Retina (tissue), 1 donor: ENCODE data around the gene C10orf71.

Source experiments
- DNase-seq: peaks from one replicate; pipeline ENCODE4 v3.0.0-alpha.2; 2016

Gene C10orf71

GRCh38 chr10:49318755-49319154 is 19.8 kb downstream of the C10orf71 start:
- no peak for DNase-seq

DNA sequence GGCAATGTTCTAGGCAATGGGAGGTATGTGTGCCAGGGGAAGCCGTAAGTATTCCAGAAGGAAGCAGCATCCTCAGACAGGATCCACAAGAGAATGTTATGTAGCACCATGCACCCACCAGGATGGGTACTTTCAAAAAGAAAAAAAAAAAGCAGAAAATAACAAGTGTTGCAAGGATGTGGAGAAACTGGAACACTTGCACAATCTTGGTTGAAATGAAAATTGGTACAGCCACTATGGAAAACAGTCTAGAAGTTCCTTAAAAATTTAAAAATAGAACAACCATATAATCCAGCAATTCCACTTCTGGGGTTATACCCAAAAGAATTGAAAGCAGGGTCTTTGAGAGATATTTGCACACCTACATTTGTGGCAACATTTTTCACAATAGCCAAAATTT is 20.2 kb downstream of the C10orf71 start:
- DNase-seq: no peak

GRCh38 chr10:49320191-49320590 is 21.2 kb downstream of the C10orf71 start:
- DNase-seq: no peak

DNA sequence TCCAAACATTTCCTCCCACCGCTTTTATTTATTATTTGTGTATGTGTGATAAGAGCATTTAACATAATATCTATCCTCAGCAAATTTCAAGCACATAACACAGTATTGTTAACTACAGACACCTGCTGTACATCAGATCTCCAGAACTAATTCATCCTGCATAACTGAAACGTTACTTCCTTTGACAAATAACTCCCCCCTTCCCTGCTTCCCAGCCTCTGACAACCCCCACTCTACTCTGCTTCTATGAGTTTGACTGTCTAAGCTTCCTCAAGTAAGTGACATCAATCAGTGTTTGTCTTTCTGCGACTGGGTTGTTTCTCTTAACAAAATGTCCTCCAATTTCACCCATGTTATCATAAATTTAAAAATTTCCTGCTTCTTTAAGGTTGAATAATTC is 22.1 kb downstream of the C10orf71 start:
- DNase-seq: no peak

DNA sequence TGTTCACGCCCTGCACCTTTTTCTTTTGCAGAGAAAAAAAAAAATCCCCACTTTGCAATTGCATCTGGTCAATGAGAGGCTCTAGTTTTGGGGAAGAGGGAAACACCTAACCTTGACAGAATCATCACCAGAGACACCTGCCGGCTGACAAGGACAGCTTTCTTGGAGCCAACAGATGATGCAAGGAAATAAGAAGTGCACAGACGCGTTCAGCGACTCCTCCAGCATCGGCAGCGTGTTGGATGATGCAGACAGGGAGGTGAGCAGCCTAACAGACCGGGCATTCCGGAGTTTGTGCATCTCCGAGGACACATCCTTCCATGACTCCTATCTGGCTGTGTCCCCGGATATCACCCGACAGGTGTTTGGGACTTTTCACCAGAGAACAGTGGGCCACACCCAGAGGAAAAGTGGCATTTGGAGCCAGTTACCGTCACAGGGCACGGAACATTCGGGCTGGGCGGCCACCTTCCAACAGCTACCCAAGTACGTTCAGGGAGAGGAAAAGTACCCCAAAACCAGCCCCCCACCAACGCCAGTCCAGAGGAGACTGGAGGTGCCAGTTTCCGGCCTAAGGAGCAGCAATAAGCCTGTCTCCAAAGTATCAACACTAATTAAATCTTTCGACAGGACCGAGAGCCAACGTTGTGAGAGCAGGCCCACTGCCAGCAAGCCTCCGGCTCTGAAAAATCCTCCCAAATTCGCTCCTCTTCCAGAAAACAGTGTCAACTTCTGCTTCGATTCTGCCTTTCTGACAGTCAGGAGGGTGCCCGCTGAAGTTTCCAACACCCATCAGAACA is 23.6 kb downstream of the C10orf71 start:
- DNase-seq: no peak

DNA sequence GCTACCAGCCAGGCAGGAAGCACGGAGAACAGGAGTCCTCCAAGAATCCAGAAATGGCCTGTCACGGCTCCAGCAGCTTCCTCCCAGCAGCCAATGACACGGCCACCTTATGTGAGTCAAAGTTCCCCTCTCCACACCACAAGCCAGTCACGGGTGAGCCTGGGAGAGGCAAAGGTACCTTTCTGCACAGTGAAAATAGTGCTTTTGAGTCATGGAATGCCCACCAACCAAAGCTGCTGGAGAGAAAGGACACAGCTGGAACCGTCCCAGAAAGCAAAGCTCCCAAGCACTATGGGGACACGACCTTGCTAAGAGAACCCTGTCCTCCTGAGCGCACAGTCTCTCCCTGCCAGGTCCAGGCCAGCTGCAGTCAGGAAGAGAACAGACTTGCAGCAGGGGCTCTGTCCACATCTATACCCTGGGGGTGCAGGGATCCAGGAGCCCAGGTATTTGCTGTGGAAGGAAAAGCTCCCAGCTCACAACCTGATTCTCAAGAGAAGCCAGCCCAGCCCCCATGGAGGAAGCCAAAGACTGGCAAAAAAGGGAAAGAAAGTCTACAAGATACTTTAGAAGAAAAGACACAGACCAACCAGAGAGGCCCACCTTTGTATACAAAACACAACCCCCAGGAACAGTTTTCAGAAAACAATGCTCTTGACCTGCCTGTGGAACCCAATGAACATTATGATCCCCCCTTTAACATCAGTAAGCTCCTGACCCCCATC is 24.4 kb downstream of the C10orf71 start:
- no peak for DNase-seq

- DNase-seq: no peak
Observed at GRCh38 chr10:49323896-49324270, 24.9 kb downstream of the C10orf71 start.

DNA sequence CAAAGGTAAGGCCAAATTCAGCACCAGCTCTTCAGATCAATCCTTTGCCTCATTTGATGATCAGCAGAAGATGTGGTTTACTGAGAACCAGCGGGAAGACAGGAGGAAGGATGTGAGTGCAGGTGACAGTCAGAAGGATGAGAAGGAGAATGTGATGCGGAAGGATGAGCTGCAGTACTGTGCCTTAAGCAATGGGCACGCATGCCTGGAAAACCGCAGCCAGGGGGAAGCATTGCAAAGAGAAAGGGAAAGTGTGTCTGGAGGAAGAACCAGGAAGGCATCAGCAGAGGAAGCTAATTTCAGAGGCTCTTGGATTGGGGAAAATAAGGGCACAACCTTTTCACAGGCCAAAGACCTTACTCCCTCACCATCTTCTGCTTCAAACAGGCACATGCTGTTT is 25.7 kb downstream of the C10orf71 start:
- no peak for DNase-seq

GRCh38 chr10:49325131-49325915 is 26.4 kb downstream of the C10orf71 start:
- DNase-seq: no peak

DNA sequence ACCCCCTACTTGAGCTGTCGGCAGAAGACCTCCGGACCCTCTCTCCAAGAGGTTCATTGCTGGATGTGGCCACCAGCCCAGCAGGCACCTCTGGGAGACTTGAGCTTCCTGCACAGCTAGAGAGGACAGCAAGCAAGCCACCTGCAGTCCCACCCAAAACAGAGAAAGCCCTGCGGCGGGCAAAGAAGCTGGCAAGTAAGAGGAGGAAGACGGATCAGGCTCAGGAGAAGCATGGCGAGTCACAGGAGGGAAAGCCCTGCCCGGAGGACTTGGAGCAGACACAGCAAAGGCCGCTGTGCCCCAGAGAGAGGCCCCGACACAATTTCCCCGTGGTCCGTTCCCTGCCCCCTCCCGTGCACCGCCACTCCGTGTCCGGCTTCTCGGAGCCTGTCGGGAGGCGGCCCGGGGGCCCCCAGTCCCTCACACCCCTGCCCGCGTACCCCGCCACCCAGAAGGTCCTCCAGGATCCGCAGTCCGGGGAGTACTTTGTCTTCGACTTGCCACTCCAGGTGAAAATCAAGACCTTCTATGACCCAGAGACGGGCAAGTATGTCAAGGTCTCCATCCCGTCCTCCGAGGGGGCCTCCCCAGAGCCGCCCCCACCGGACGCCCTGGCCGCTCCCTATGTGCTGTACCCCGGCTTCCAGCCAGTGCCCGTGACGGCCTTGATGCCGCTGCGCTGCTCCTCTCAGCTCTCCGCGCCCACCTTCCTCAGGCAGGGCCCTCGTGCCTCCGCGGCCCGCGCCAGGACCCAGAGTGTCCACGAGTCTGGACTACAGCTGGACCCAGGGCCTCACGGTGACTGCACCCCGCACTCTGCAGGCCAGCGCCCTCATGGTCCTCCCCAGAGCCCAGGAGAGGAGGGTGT is 27.2 kb downstream of the C10orf71 start:
- DNase-seq: no peak

DNA sequence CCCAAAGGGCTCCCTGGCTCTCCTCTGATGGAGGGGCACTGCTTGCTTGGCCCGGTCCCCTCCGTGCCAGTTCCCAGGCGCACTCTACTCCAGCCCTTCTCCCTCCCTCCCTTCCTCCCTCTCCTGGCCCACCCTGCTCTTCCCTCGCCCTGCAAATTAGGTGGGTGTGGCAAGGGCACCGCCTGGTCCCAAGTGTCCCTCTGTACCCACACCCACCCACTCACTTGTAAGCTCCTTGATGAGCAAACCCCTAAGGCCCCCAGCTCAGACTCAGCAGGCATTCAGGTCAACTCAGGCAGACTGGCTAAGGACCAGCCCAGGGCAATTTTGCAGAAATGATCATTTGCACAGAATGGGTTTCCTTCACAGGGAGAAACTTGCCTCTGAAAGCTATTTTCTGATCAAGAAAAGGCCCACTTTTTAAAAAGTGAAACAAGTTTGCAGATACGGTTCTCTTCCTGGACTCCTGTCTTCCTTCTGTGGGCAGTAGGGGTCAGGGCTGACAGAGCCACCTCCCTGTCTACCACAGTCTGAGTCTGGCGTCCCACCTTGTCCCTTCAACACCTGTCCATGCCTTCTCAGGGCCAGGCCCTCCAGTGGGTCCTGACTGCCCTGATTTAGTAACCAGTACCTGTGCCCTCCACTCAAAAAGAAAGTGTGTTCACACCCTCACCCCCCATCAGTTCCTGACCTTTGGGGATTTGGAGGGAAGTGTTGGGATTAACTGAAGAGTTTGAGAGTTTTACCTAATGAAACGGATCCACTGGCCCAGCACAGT is 28.3 kb downstream of the C10orf71 start:
- no peak for DNase-seq

- DNase-seq: no peak
Observed at GRCh38 chr10:49328401-49329145, 29.6 kb downstream of the C10orf71 start.

- no peak for DNase-seq
Observed at GRCh38 chr10:49329146-49329505, 30.2 kb downstream of the C10orf71 start.

- DNase-seq: no peak
Observed at GRCh38 chr10:49330127-49330665, 31.2 kb downstream of the C10orf71 start.

DNA sequence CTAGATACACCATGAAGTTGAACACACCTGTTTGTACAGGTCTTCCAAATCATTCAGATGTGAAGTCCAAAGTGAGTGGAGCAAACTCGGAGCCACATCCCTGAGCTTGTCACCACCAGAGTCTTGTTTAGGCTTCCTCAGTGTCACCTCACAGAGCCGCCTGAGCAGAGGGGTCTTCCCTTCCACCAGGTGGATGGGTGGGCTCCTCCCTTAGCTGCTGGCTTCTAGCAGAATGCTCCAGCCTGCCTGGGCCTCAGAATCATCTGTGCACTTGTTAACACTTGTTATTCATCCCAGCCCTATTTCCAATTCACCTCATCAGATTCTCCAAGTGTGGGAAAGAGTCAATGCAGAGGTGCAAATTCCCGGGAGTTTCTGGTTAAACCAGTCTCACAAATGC is 32.5 kb downstream of the C10orf71 start:
- no peak for DNase-seq

GRCh38 chr10:49332333-49332732 is 33.4 kb downstream of the C10orf71 start:
- no peak for DNase-seq

GRCh38 chr10:49332768-49333167 is 33.8 kb downstream of the C10orf71 start:
- no peak for DNase-seq

- no peak for DNase-seq
Observed at GRCh38 chr10:49333192-49333591, 34.2 kb downstream of the C10orf71 start.

GRCh38 chr10:49334964-49335363 is 36.0 kb downstream of the C10orf71 start:
- DNase-seq: no peak

DNA sequence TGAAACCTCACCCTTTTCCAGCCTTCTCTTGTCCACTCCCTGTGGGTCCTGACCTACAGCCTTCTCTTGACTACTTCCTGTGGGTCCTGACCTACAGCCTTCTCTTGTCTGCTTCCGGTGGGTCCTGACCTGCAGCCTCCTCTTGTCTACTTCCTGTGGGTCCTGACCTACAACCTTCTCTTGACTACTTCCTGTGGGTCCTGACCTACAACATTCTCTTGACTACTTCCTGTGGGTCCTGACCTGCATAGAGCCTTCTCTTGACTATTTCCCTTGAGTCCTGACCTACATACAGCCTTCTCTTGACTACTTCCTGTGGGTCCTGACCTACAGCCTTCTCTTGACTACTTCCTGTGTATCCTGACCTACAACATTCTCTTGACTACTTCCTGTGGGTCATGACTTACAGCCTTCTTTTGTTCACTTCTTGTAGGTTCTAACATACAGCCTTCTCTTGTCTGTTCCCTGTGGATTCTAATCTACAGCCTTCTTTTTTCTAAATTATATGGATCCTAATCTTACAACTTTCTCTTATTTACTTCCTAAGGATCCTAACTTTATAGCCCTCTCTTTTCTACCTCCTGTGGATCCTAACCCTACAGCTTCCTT is 36.5 kb downstream of the C10orf71 start:
- no peak for DNase-seq
